ENCODE results near the gene PIGW. TPM values are rescaled to one million over a fixed set of nuclear protein-coding genes. Genes with fewer than 3 reads are reported as not detected.

Gene PIGW
- total and polyA plus RNA-seq, 7 experiments from 2014 or later: 4.2 to 15.6 (median 6.7) TPM

Other genes starting within 250 kb of the PIGW start
- gene TBC1D3G, start 211.1 kb upstream of the PIGW start, total RNA-seq: not detected
- not detected for gene TBC1D3G, start 211.1 kb upstream of the PIGW start, polyA plus RNA-seq
- not detected for gene TBC1D3H, start 146.6 kb upstream of the PIGW start, total RNA-seq
- not detected for gene TBC1D3H, start 146.6 kb upstream of the PIGW start, polyA plus RNA-seq
- gene ZNHIT3, start 48.3 kb upstream of the PIGW start, total RNA-seq: 10 to 100 TPM; 38.4 to 59.9 (median 57.4) TPM
- gene ZNHIT3, start 48.3 kb upstream of the PIGW start, polyA plus RNA-seq: 100 to 1,000 TPM in 1 of 2 donors, 10 to 100 TPM in 1; 99.1 to 118 TPM
- 100 to 1,000 TPM in 1 of 5 experiments, 10 to 100 TPM in 4; 65.2 to 114 (median 76.9) TPM for gene MYO19, start 119 bp upstream of the PIGW start, total RNA-seq
- gene MYO19, start 119 bp upstream of the PIGW start, polyA plus RNA-seq: 1 to 10 TPM; 4.9 to 5.7 TPM
- gene GGNBP2, start 9.9 kb downstream of the PIGW start, total RNA-seq: 100 to 1,000 TPM in 4 of 5 experiments, 10 to 100 TPM in 1; 99.7 to 173 (median 145) TPM
- gene GGNBP2, start 9.9 kb downstream of the PIGW start, polyA plus RNA-seq: 10 to 100 TPM; 60.4 to 65.1 TPM
- 10 to 100 TPM in 1 of 5 experiments, 1 to 10 TPM in 4; 1.6 to 10.9 (median 5.1) TPM for gene DHRS11, start 56.9 kb downstream of the PIGW start, total RNA-seq
- gene DHRS11, start 56.9 kb downstream of the PIGW start, polyA plus RNA-seq: 1 to 10 TPM; 5.3 to 7.7 TPM
- gene MRM1, start 66.6 kb downstream of the PIGW start, total RNA-seq: 10 to 100 TPM in 3 of 5 experiments, 1 to 10 TPM in 2; 3.8 to 15.6 (median 13.3) TPM
- gene MRM1, start 66.6 kb downstream of the PIGW start, polyA plus RNA-seq: 1 to 10 TPM; 3.1 to 9.3 TPM